Spleen (tissue), 11 donors: ENCODE results near the gene INSL3. TPM values are rescaled to one million over a fixed set of nuclear protein-coding genes. Genes with fewer than 3 reads are reported as not detected.
A peak's percentile ranks its signal among the peaks of the same experiment; 100 is the strongest.

Experiments used
- DNase-seq: peaks from one replicate; pipeline ENCODE4 v3.0.0-alpha.2; 2020
- H3K27ac ChIP-seq, 8 donors: fragments of 200-600 bp; sonication (generic) in 7 of 8; 1 replicate in 4 of 8; 2 replicates in 4 of 8; pipeline versions ENCODE4 v1.5.0 to v1.8.0; 2016 to 2021; ENCODE audit warnings: inconsistent platforms in 4 of 8, mild to moderate bottlenecking in 4 of 8, moderate library complexity in 1 of 8
- H3K27me3 ChIP-seq, 7 donors: fragments of 200-600 bp; sonication (generic) in 6 of 7; replicated peaks in 1 of 7; 1 replicate in 4 of 7; 2 replicates in 3 of 7; pipeline versions ENCODE4 v1.5.0 to v1.8.0; 2016 to 2021; ENCODE audit warnings: inconsistent platforms in 3 of 7, mild to moderate bottlenecking in 1 of 7
- H3K36me3 ChIP-seq, 6 donors: fragments of 200-600 bp; sonication (generic) in 5 of 6; 1 replicate in 4 of 6; 2 replicates in 2 of 6; pipeline versions ENCODE4 v1.5.0 to v1.8.0; 2016 to 2021; ENCODE audit warnings: inconsistent platforms in 2 of 6
- H3K4me1 ChIP-seq, 6 donors: fragments of 200-600 bp; sonication (generic) in 5 of 6; 1 replicate in 3 of 6; 2 replicates in 3 of 6; pipeline versions ENCODE4 v1.5.0 to v1.8.0; 2016 to 2021; ENCODE audit warnings: inconsistent platforms in 3 of 6
- H3K4me3 ChIP-seq, 8 donors: fragments of 200-600 bp; sonication (generic) in 7 of 8; 1 replicate in 4 of 8; 2 replicates in 4 of 8; pipeline versions ENCODE4 v1.5.0 to v1.8.0; 2016 to 2021; ENCODE audit warnings: inconsistent platforms in 4 of 8, mild to moderate bottlenecking in 4 of 8, moderate library complexity in 2 of 8
- H3K9me3 ChIP-seq, 8 donors: fragments of 200-600 bp; sonication (generic) in 7 of 8; 1 replicate in 4 of 8; 2 replicates in 4 of 8; pipeline versions ENCODE4 v1.5.0 to v1.8.0; 2016 to 2021; ENCODE audit warnings: inconsistent platforms in 4 of 8
- CTCF ChIP-seq, 11 experiments: fragments of 200-600 bp in 7 of 11; fragments of 450-650 bp in 4 of 11; sonication (generic) in 4 of 11; IDR thresholded peaks in 8 of 11; conservative IDR thresholded peaks in 3 of 11; 1 replicate in 7 of 11; 2 replicates in 4 of 11; pipeline versions ENCODE4 v1.4.0 to v1.8.0; 2016 to 2021; ENCODE audit warnings: antibody characterized with exemption in 11 of 11, inconsistent platforms in 4 of 11, mild to moderate bottlenecking in 1 of 11
- POLR2A ChIP-seq, 3 donors: fragments of 450-650 bp; IDR thresholded peaks; one replicate each; pipeline ENCODE4 v1.5.1; 2017; ENCODE audit warnings: antibody characterized with exemption in 3 of 3, mild to moderate bottlenecking in 1 of 3
- POLR2AphosphoS5 ChIP-seq, 3 donors: sonication (generic); formaldehyde crosslinking; IDR thresholded peaks; one replicate each; pipeline ENCODE4 v1.5.1; 2017; ENCODE audit warnings: antibody characterized with exemption in 3 of 3
- WGBS, 5 donors: extraction: QIAGEN DNeasy Blood & Tissue Kit in 3 of 5; methylation state at CpG; one replicate each; pipeline versions ENCODE4 v1.1.5 to v1.1.7; 2013 to 2018; 5-methylcytosine and 5-hydroxymethylcytosine counted together
- intact Hi-C: fragments of 100-400 bp; cut with DNase I; formaldehyde crosslinking; loops from one replicate; pipeline ENCODE4 v1.15.0; 2023; ENCODE audit warnings: low total_unique reads
- polyA plus RNA-seq, 3 donors: library from polyadenylated mRNA; stranded (reverse); fragments of 200-250 nt; gene quantifications; one replicate each; pipeline ENCODE4 v1.2.1, GENCODE V29; 2013
- total RNA-seq, 7 donors: library from RNA; depleted of rRNA in 3 of 7; stranded (reverse); fragments of >200 nt in 3 of 7; fragmentation: NEBNext Ultra II Directional in 4 of 7; extraction: Animal tissue kit (Norgen Biotek cat#: 25700) in 4 of 7; gene quantifications; one replicate each; pipeline versions ENCODE4 v1.1.0 to v1.2.1, GENCODE V29; 2016 to 2021
- donor health status: healthy with polysubstance abuse.
- donor health status: DM: no; HTN: no; CAD: no; lungs with moderate emphysema.
- donor health status: DM: no; HTN: no; CAD: no.
- donor health status: Bipolar disorder and iron deficiency.
- donor health status: healthy.
- donor health status: DM: no; HTN: no; CAD: no.
- donor health status: DM: yes; HTN: yes; CAD: no.

INSL3 gene
- total and polyA plus RNA-seq, 10 donors, result 2.1 to 6.3 (median 3.0) TPM

- Histone ChIP-seq H3K36me3 (peaks cover 0 to 47% (median 39%) of the 10 kb centered on the region in 6 donors), H3K27me3 (peaks cover 0 to 21% (median 9%) of the 10 kb centered on the region in 7 donors), H3K4me1 (peaks cover 5 to 41% (median 25%) of the 10 kb centered on the region in 6 donors), H3K27ac (peak overlapping the region in 1 of 8 donors; percentile 33), H3K4me3 (no peak overlapping the region), H3K9me3 (no peaks in the 10 kb centered on the region)
- intact Hi-C loops, result loop anchor here (10.0 kb wide), 1 partner anchor 128 kb away; no protein-coding TSS in a partner anchor
- TF ChIP-seq CTCF (IDR thresholded peaks at IDR 0.05 in 8 of 11, conservative IDR thresholded peaks at IDR 0.05 in 3 of 11) (no peak), POLR2A (IDR thresholded peaks at IDR 0.05) (no peak), POLR2AphosphoS5 (IDR thresholded peaks at IDR 0.05) (no peak)
- DNase-seq, result no peak
- WGBS, 5 donors, result 81 to 93% (median 92%) methylated on average over 8 of the region's 8 CpGs
Measured at GRCh38 chr19:17866312-17866963, 45.1 kb upstream of the INSL3 start.

GRCh38 chr19:17865364-17866311 lies 44.3 kb upstream of the INSL3 start:
- H3K27ac ChIP-seq, result peak overlapping the region in 1 of 8 donors; percentile 33
- H3K36me3 ChIP-seq, result peaks cover 0 to 54% (median 40%) of the 10 kb centered on the region in 6 donors
- intact Hi-C loops, result loop anchor here (10.0 kb wide), 1 partner anchor 129 kb away; no protein-coding TSS in a partner anchor
- peaks cover 0 to 13% (median 1%) of the 10 kb centered on the region in 7 donors for H3K27me3 ChIP-seq
- WGBS, 5 donors, result 66 to 79% (median 70%) methylated on average over 12 to 13 of the region's 13 CpGs
- H3K4me3 ChIP-seq, result no peak overlapping the region
- H3K4me1 ChIP-seq, result peaks cover 12 to 48% (median 30%) of the 10 kb centered on the region in 6 donors
- TF ChIP-seq POLR2AphosphoS5 (IDR thresholded peaks at IDR 0.05), result peak; percentile 61 to 71 (median 69)
- TF ChIP-seq POLR2A (IDR thresholded peaks at IDR 0.05), result no peak
- no peaks in the 10 kb centered on the region for H3K9me3 ChIP-seq
- DNase-seq, result no peak

GRCh38 chr19:17863520-17864182 lies 42.3 kb upstream of the INSL3 start:
- intact Hi-C loops, result loop anchor here (10.0 kb wide), 1 partner anchor 131 kb away; no protein-coding TSS in a partner anchor
- no peak for DNase-seq
- Histone ChIP-seq H3K27me3 (no peaks in the 10 kb centered on the region), H3K4me3 (no peak overlapping the region), H3K27ac (peak overlapping the region in 4 of 8 donors; percentile 24 to 49 (median 44)), H3K9me3 (no peaks in the 10 kb centered on the region), H3K36me3 (peaks cover 0 to 54% (median 40%) of the 10 kb centered on the region in 6 donors), H3K4me1 (peaks cover 17 to 61% (median 41%) of the 10 kb centered on the region in 6 donors)
- 71 to 81% (median 74%) methylated on average over 5 to 8 of the region's 8 CpGs for WGBS, 5 donors
- TF ChIP-seq CTCF (IDR thresholded peaks at IDR 0.05 in 8 of 11, conservative IDR thresholded peaks at IDR 0.05 in 3 of 11) (no peak), POLR2AphosphoS5 (IDR thresholded peaks at IDR 0.05) (no peak), POLR2A (IDR thresholded peaks at IDR 0.05) (no peak)
